Panc1 (cell line): ENCODE measurements around the gene TFAP2A. TPM values are rescaled to one million over a fixed set of nuclear protein-coding genes. Genes with fewer than 3 reads are reported as not detected.

Source experiments
- ATAC-seq: fragments of 200-7000 bp; cut with Tn5 transposase; 2 replicates; pipeline ENCODE4 v1.9.1; 2020; ENCODE audit warnings: mild to moderate bottlenecking, moderate library complexity
- BruUV-seq: library from RNA; stranded (reverse); fragments of 400-500 nt; replicated peaks from 2 replicates; lab custom pipeline; 2021; lab: Mats Ljungman, UMichigan
- CTCF ChIA-PET: fragments of 300-600 bp; sonication (Branson Sonifier 250); formaldehyde crosslinking; loops from one replicate; lab custom pipeline; 2022; ENCODE audit warnings: antibody characterized with exemption; lab: Charles Lee
- POLR2A ChIA-PET: fragments of 300-600 bp; sonication (Branson Sonifier 250); formaldehyde crosslinking; loops from one replicate; lab custom pipeline; 2022; ENCODE audit warnings: antibody characterized with exemption; lab: Charles Lee
- DNase-seq: peaks from one replicate; pipeline ENCODE4 v3.0.0-alpha.2; 2010; ENCODE audit warnings: low read depth, low spot score
- H3K27ac ChIP-seq: 2 replicates; pipeline ENCODE4 v1.5.1; 2011; ENCODE audit warnings: mild to moderate bottlenecking, low read length, inconsistent platforms
- H3K27me3 ChIP-seq: fragments of 200-500 bp; sonication (Bioruptor generic); 2 replicates; pipeline ENCODE4 v1.6.0; 2014; ENCODE audit warnings: low read length, inconsistent platforms; ENCODE audit not compliant: control insufficient read depth, insufficient read depth
- H3K36me3 ChIP-seq: fragments of 200-500 bp; sonication (Bioruptor generic); 2 replicates; pipeline ENCODE4 v1.5.1; 2014; ENCODE audit warnings: inconsistent platforms, mild to moderate bottlenecking, low read length, moderate library complexity; ENCODE audit not compliant: control insufficient read depth, insufficient read depth
- H3K4me1 ChIP-seq: 2 replicates; pipeline ENCODE4 v1.5.1; 2011; ENCODE audit warnings: inconsistent platforms, mild to moderate bottlenecking, low read length, moderate library complexity; ENCODE audit not compliant: control insufficient read depth, insufficient read depth
- H3K4me3 ChIP-seq, 2 experiments: 2 replicates each; pipeline ENCODE4 v1.5.1; 2011 to 2012; ENCODE audit warnings: low read depth in 2 of 2, low read length in 2 of 2, mild to moderate bottlenecking in 2 of 2, inconsistent platforms in 1 of 2, moderate library complexity in 1 of 2
- H3K9me3 ChIP-seq: fragments of 200-500 bp; sonication (Bioruptor generic); 2 replicates; pipeline ENCODE4 v1.5.1; 2014; ENCODE audit warnings: low read depth, mild to moderate bottlenecking, inconsistent platforms, low read length, moderate library complexity; ENCODE audit not compliant: control insufficient read depth, insufficient read depth
- POLR2AphosphoS5 ChIP-seq: IDR thresholded peaks from 2 replicates; pipeline ENCODE4 v1.6.1; 2012; ENCODE audit warnings: mild to moderate bottlenecking, low read depth, low read length, moderate library complexity
- REST ChIP-seq, 2 experiments: IDR thresholded peaks; 2 replicates each; pipeline ENCODE4 v1.6.1; 2011 to 2012; ENCODE audit warnings: low read depth in 2 of 2, control low read depth in 1 of 2, low read length in 1 of 2, mild to moderate bottlenecking in 1 of 2, moderate library complexity in 1 of 2; ENCODE audit not compliant: insufficient read depth in 1 of 2
- SIN3A ChIP-seq: IDR thresholded peaks from 2 replicates; pipeline ENCODE4 v1.6.1; 2012; ENCODE audit warnings: low read depth, mild to moderate bottlenecking, low read length, moderate library complexity, borderline replicate concordance; ENCODE audit not compliant: insufficient read depth
- TCF7L2 ChIP-seq: IDR thresholded peaks from 2 replicates; pipeline ENCODE4 v1.6.1; 2011; ENCODE audit warnings: mild to moderate bottlenecking, low read depth, low read length, inconsistent platforms
- in situ Hi-C: cut with HindIII; loops from 2 replicates; pipeline ENCODE4 v1.10.0; 2016; ENCODE audit warnings: low sequenced_read_pairs, low pct_unique_long_range_greater_than_20kb
- intact Hi-C: fragments of 100-400 bp; cut with micrococcal nuclease; formaldehyde crosslinking; loops from one replicate; pipeline ENCODE4 v1.10.0; 2022; ENCODE audit not compliant: unreplicated experiment
- total RNA-seq: library from RNA; stranded (reverse); gene quantifications from one replicate; pipeline ENCODE4 v1.2.1, GENCODE V29; 2021; ENCODE audit not compliant: unreplicated experiment
- TF ChIP-seq, protein P1 (sequence below): fragments of 450-650 bp; IDR thresholded peaks from 2 replicates; pipeline ENCODE4 v1.5.1; 2017; ENCODE audit warnings: mild to moderate bottlenecking

TFAP2A gene
- total RNA-seq, 1 experiment from 2014 or later = 83.9 TPM

DNA sequence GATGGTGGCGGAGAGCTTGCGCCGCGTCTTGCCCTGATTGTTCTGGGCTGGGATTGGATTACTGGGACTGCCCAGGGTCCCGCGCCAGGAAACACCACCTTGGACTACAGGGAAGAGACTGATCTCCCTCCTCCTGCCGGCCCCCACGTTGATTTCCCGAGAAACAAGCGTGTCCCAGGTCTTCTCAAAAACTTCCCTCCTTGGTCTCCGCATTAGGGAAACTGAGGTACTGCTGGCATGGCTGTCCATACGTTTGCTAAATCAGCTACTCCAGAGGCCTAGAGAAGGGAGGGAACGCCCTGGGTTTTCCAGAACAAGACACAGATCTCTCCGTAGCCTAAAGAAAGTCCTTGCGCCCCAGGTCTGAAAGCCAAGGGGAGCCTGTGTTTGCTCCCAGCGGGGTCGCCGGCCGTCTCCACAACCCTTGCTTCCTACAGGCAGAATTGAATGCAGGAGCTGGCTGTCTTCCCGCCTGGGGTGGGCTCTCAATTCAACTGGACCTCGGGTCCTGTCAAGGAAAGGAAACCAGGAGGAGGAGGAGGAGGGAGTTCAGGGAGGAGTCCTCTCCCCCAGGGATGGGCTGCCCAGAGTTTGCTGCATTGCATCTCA lies 29.2 kb downstream of the TFAP2A start:
- in situ Hi-C loops (no loop called here), intact Hi-C loops (no loop called here)
- POLR2A ChIA-PET = no interaction called here

GRCh38 chr6:10384610-10385523 lies 30.0 kb downstream of the TFAP2A start:
- in situ Hi-C loops = no loop called here
- Histone ChIP-seq H3K4me3 (no peak overlapping the region), H3K27ac (peak overlapping the region; percentile 87), H3K36me3 (no peaks in the 10 kb centered on the region), H3K9me3 (no peaks in the 10 kb centered on the region), H3K4me1 (peaks cover 31% of the 10 kb centered on the region), H3K27me3 (no peaks in the 10 kb centered on the region)
- ChIA-PET CTCF (interaction anchor here (0.5 kb wide), 1 partner anchor 1134 kb away, joined by 4 read pairs; no protein-coding TSS in a partner anchor), POLR2A (no interaction called here)
- intact Hi-C loops = no loop called here
- no peak for DNase-seq
- no peak for ATAC-seq
- no TSS peak for BruUV-seq
- no peak for TF ChIP-seq SIN3A
- TF ChIP-seq REST (IDR thresholded peaks at IDR 0.05; ENCODE audit: insufficient read depth in 1 of 2, low read depth in 2 of 2, low read length in 1 of 2) = no peak
- TF ChIP-seq TCF7L2 = no peak
- no peak for TF ChIP-seq POLR2AphosphoS5
- TF ChIP-seq, protein P1, sequence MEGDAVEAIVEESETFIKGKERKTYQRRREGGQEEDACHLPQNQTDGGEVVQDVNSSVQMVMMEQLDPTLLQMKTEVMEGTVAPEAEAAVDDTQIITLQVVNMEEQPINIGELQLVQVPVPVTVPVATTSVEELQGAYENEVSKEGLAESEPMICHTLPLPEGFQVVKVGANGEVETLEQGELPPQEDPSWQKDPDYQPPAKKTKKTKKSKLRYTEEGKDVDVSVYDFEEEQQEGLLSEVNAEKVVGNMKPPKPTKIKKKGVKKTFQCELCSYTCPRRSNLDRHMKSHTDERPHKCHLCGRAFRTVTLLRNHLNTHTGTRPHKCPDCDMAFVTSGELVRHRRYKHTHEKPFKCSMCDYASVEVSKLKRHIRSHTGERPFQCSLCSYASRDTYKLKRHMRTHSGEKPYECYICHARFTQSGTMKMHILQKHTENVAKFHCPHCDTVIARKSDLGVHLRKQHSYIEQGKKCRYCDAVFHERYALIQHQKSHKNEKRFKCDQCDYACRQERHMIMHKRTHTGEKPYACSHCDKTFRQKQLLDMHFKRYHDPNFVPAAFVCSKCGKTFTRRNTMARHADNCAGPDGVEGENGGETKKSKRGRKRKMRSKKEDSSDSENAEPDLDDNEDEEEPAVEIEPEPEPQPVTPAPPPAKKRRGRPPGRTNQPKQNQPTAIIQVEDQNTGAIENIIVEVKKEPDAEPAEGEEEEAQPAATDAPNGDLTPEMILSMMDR = no peak

More for the DNA sequence above, 29.2 kb downstream of the TFAP2A start:
- H3K4me3 ChIP-seq = no peak overlapping the region
- H3K36me3 ChIP-seq = no peaks in the 10 kb centered on the region
- BruUV-seq = no TSS peak
- no peak for TF ChIP-seq TCF7L2
- no peak for TF ChIP-seq SIN3A
- TF ChIP-seq POLR2AphosphoS5 = no peak
- TF ChIP-seq REST (IDR thresholded peaks at IDR 0.05; ENCODE audit: insufficient read depth in 1 of 2, low read depth in 2 of 2, low read length in 1 of 2) = no peak
- TF ChIP-seq, protein P1 = no peak
- no peak for DNase-seq
- H3K9me3 ChIP-seq = no peaks in the 10 kb centered on the region
- peaks cover 31% of the 10 kb centered on the region for H3K4me1 ChIP-seq
- CTCF ChIA-PET = interaction anchor here (0.5 kb wide), 1 partner anchor 1135 kb away, joined by 4 read pairs; no protein-coding TSS in a partner anchor
- H3K27ac ChIP-seq = peak overlapping the region; percentile 41
- ATAC-seq = no peak
- no peaks in the 10 kb centered on the region for H3K27me3 ChIP-seq
